ENCODE measurements around the gene ZPR1. TPM values are rescaled to one million over a fixed set of nuclear protein-coding genes. Genes with fewer than 3 reads are reported as not detected.
A peak's percentile ranks its signal among the peaks of the same experiment; 100 is the strongest.

The ZPR1 gene
- total and polyA plus RNA-seq, 11 donors = 6.2 to 59.4 (median 27.1) TPM

DNA sequence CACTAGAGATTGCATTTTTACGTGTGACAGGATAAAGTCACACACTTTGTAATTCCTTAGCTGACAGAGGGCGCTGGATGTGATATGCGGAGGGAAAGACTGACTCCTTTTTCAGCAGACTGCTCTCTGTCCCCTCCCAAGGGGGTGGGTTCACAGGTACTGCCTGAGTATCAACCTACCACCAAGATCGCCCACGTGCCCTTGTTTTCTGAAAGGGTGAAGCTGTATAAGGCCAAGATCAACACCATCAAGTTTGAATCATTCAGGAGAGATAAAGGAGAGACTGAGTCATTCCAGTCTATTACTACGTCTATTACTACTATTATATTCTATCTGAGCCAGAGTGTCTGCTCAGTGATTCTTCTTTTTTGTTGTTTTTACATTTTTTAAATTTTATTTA, 45.7 kb downstream of the ZPR1 start:
- WGBS, 4 donors = 86 to 93% (median 90%) methylated on average over 6 of the region's 6 CpGs
- peaks cover 0 to 25% (median 17%) of the 10 kb centered on the region in 9 donors for H3K36me3 ChIP-seq
- H3K4me3 ChIP-seq = no peak overlapping the region
- peak in 1 of 4 donors; percentile 12 for ATAC-seq
- intact Hi-C loops (cut with DNase I) = no loop called here
- no peak for DNase-seq
- H3K27ac ChIP-seq = no peak overlapping the region
- TF ChIP-seq, protein P1, sequence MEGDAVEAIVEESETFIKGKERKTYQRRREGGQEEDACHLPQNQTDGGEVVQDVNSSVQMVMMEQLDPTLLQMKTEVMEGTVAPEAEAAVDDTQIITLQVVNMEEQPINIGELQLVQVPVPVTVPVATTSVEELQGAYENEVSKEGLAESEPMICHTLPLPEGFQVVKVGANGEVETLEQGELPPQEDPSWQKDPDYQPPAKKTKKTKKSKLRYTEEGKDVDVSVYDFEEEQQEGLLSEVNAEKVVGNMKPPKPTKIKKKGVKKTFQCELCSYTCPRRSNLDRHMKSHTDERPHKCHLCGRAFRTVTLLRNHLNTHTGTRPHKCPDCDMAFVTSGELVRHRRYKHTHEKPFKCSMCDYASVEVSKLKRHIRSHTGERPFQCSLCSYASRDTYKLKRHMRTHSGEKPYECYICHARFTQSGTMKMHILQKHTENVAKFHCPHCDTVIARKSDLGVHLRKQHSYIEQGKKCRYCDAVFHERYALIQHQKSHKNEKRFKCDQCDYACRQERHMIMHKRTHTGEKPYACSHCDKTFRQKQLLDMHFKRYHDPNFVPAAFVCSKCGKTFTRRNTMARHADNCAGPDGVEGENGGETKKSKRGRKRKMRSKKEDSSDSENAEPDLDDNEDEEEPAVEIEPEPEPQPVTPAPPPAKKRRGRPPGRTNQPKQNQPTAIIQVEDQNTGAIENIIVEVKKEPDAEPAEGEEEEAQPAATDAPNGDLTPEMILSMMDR (IDR thresholded peaks at IDR 0.05) = no peak
- no peak for TF ChIP-seq POLR2A (IDR thresholded peaks at IDR 0.05)
- H3K4me1 ChIP-seq = peaks cover 0 to 6% (median 0%) of the 10 kb centered on the region in 12 donors
- no peaks in the 10 kb centered on the region for H3K9me3 ChIP-seq
- no peaks in the 10 kb centered on the region for H3K27me3 ChIP-seq

DNA sequence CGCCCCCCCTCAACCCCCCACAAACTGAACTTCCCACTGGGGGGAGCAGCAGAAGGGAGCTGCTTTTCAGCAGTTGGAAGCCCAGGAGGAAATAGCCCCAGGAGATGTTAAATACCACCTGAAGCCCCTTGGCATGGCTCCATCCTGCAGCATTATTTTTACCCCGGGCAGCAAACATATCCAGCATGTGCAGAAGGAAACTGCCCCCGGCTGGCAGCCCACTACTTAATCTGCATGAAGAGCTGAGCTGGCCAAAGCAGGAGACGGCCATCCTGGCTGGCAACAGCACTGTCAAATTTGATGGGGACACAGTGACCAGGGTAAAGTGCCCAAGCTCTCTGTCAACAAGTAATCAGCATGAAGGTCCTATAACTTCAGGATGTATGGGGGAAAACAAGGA, 47.1 kb downstream of the ZPR1 start:
- H3K27ac ChIP-seq = no peak overlapping the region
- DNase-seq (no peak), ATAC-seq (no peak)
- no peak overlapping the region for H3K4me3 ChIP-seq
- TF ChIP-seq, protein P1 (IDR thresholded peaks at IDR 0.05) = no peak
- no peak for TF ChIP-seq POLR2A (IDR thresholded peaks at IDR 0.05)
- H3K36me3 ChIP-seq = peaks cover 0 to 13% (median 4%) of the 10 kb centered on the region in 9 donors
- H3K27me3 ChIP-seq = no peaks in the 10 kb centered on the region
- intact Hi-C loops (cut with DNase I) = no loop called here
- H3K4me1 ChIP-seq = peaks cover 0 to 6% (median 0%) of the 10 kb centered on the region in 12 donors
- 48 to 79% (median 65%) methylated on average over 3 to 4 of the region's 4 CpGs for WGBS, 4 donors
- no peaks in the 10 kb centered on the region for H3K9me3 ChIP-seq

DNA sequence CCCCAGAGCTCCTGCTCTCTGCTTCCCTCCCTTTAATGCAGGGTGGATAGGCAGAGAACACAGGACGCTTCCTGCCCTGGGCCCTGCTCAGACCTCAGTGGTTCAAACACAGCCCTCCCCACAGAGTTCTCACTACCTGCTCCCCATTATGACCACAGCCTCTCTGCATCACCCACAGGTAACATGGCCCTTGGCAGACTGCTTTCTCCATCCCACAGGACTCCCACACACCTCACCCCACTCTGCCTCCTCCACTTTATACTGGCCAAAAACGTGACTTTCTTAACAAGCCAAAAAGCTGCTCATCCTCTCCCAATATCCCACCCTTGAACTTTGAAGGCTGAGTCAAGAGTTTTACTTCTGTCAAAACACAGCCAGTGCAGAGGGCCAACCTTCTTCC, 48.8 kb downstream of the ZPR1 start:
- Histone ChIP-seq H3K27me3 (no peaks in the 10 kb centered on the region), H3K4me1 (peaks cover 0 to 6% (median 0%) of the 10 kb centered on the region in 12 donors), H3K36me3 (no peaks in the 10 kb centered on the region), H3K9me3 (no peaks in the 10 kb centered on the region), H3K4me3 (no peak overlapping the region), H3K27ac (no peak overlapping the region)
- TF ChIP-seq POLR2A (IDR thresholded peaks at IDR 0.05) = no peak
- TF ChIP-seq, protein P1 (IDR thresholded peaks at IDR 0.05) = no peak
- intact Hi-C loops (cut with DNase I) = no loop called here
- DNase-seq (no peak), ATAC-seq (no peak)
- 83 to 90% (median 83%) methylated on average over 2 of the region's 2 CpGs for WGBS, 4 donors

DNA sequence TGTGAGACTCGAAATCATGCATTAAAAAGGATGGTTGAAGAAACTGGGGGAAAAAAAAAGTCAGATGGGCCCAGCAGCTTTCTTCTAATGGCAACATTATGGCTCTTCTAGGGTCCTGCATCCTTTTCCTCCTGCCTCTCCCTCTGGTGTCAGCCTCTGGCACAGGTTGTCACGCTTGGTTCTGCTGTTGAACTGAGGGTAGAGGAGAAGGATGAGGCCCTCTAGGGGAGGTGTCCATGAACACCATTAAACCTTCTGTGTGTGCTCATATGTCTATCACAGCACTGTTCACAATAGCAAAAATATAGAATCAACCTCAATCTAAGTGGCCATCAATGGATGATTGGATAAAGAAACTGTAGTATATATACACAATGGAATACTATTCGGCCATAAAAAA, 51.1 kb downstream of the ZPR1 start:
- H3K27me3 ChIP-seq = no peaks in the 10 kb centered on the region
- ATAC-seq (no peak), DNase-seq (no peak)
- intact Hi-C loops (cut with DNase I) = no loop called here
- H3K36me3 ChIP-seq = no peaks in the 10 kb centered on the region
- H3K4me3 ChIP-seq = no peak overlapping the region
- H3K27ac ChIP-seq = no peak overlapping the region
- peaks cover 0 to 5% (median 0%) of the 10 kb centered on the region in 12 donors for H3K4me1 ChIP-seq
- WGBS, 4 donors = 95 to 97% (median 95%) methylated on average over 3 of the region's 3 CpGs
- H3K9me3 ChIP-seq = no peaks in the 10 kb centered on the region
- TF ChIP-seq, protein P1 (IDR thresholded peaks at IDR 0.05) = no peak
- no peak for TF ChIP-seq POLR2A (IDR thresholded peaks at IDR 0.05)
